Occipital lobe (tissue), 2 donors: ENCODE results near the gene VASP. TPM values are rescaled to one million over a fixed set of nuclear protein-coding genes. Genes with fewer than 3 reads are reported as not detected.

Source experiments
- DNase-seq: peaks from one replicate; lab custom pipeline; 2025; lab: John Stamatoyannopoulos, UW
- total RNA-seq: library from RNA; depleted of rRNA; stranded (reverse); fragments of >200 nt; gene quantifications from one replicate; pipeline ENCODE4 v1.2.3, GENCODE V29; 2014

The VASP gene
- total RNA-seq, 1 donor from 2014 or later, result 8.4 TPM

DNA sequence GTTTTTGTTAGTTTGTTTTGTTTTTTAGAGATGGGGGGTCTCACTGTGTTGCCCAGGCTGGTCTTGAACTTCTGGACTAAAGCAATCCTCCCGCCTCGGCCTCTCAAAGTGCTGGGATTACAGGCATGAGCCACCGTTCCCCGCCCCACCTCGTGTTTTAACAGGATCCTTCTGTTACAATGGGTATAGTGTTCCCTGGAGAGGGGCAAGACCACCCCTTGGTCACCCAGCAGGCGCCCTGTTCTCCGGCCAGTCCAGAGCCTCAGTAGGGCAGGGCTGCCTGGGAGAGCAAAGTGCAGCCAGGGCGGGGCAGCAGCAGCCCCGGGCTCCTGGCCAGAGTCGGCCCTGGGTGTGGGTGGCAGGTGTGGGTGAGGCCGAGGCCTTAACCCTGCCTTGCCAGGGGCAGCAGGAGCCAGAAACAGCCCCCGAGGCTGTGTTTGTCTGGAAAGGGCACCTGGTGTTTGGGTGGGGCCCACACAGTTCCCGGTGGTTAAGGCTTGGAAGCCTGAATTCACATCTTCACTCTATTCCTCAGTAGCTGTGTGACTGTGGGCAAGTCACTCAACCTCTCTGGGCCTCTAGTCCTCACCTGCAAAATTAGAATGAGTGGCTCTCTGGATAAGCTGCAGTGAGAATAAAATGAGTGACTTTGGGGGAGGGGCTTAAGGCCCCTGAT, 7.2 kb downstream of the VASP start:
- no peak for DNase-seq

DNA sequence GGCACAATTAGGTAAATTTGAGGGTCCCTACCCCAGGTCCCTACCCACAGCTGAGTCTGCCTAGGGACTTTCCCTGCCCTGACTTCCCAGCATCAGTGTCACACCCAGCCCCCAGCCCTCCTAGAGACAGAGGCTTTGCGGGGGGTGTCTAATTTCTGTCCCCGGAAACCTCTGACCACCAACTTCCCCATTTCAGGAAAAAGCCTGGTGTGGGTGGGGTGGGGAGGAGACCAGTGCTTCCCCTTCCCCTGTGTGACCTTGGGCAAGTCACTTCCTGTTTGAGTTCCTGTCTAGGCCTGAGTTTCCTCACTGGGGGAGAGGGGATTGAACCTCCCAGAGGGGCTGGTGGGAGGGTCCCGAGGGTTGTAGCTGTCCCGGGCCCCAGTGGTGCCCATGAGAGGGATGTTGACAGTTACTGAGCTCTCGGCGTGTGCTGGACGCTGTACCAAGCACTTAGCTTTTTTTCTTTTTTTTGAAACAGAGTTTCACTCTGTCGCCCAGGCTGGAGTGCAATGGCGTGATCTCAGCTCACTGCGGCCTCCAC, 7.9 kb downstream of the VASP start:
- DNase-seq, result no peak

DNA sequence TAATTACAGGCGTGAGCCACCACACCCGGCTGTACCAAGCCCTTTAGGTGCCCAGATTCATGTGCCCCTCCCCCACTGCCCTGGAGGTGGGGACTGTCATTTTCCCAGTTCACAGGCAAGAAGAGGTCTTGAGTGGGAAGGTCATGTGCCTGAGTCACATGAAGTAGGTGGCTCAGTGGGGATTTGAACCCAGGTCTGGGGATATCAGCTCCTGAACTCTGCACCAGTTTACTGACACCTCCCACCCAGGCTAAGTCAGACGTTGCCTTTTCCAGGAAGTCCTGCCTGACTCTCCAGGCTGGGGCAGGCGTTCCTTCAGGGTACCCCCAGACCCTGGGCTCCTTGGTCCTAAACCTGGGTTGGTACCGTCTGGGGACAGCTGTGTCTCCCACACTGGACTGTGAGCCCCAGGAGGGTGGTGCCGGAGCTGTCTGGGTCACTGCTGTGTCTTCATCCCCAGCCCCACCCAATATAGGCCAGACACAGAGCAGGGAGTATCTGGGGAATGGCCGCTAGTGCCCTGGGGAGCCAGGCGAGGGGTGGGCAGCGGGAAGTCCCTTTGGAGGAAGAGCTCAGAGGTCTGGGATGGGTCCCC, 8.6 kb downstream of the VASP start:
- no peak for DNase-seq

DNA sequence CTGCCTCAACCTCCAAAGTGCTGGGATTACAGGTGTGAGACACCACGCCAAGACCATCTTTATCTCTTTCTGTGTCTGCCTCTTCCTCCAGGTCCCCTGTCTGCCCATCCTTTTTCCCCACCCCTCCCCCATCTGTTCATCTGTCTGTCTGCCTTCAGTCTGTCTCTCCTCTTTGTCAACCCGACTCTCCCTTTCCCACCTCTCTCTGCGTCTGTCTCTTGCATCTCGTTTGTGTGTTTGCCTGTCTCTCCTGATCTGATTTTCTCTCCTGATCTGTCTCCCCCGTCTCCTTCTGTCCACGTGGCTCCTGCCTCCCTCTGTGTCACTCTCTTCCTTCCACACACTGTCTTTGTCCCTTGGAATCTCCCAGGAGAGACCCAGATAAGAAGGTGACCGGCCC, 10.0 kb downstream of the VASP start:
- no peak for DNase-seq

DNA sequence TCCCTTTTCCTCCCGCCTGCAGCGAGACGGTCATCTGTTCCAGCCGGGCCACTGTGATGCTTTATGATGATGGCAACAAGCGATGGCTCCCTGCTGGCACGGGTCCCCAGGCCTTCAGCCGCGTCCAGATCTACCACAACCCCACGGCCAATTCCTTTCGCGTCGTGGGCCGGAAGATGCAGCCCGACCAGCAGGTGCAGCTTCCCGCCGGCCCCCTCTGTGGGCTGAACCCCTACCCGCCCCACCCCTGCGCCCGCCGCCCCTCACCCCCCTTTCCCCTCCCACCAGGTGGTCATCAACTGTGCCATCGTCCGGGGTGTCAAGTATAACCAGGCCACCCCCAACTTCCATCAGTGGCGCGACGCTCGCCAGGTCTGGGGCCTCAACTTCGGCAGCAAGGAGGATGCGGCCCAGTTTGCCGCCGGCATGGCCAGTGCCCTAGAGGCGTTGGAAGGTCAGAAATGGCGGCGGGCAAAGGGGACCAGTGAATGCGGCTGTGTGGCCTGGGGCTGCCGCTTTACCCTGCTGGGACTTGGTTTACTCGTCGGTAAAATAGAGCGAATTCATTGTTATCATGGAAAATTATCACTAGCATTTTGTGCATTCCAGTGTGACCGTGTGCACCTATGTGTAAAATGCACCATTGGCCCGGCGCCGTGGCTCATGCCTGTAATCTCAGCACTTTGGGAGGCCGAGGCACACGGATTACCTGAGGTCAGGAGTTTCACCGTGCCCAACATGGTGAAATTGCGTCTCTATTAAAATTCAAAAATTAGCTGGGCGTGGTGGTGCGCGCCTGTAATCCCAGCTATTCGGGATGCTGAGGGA, 10.6 kb downstream of the VASP start:
- DNase-seq, result no peak

DNA sequence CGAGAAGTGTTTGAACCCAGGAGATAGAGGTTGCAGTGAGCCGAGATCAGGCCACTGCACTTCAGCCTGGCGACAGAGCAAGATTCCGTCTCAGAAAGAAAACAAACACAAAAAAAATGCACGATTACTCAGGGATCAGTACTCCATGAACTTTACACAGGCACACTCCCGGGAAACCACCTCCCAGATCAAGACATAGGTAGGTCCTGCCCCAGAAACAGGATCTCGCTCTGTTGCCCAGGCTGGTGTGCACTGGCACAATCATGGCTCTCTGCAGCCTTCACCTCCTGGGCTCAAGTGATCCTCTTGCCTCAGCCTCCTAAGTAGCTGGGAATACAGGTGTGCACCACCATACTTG, 11.2 kb downstream of the VASP start:
- DNase-seq, result no peak

DNA sequence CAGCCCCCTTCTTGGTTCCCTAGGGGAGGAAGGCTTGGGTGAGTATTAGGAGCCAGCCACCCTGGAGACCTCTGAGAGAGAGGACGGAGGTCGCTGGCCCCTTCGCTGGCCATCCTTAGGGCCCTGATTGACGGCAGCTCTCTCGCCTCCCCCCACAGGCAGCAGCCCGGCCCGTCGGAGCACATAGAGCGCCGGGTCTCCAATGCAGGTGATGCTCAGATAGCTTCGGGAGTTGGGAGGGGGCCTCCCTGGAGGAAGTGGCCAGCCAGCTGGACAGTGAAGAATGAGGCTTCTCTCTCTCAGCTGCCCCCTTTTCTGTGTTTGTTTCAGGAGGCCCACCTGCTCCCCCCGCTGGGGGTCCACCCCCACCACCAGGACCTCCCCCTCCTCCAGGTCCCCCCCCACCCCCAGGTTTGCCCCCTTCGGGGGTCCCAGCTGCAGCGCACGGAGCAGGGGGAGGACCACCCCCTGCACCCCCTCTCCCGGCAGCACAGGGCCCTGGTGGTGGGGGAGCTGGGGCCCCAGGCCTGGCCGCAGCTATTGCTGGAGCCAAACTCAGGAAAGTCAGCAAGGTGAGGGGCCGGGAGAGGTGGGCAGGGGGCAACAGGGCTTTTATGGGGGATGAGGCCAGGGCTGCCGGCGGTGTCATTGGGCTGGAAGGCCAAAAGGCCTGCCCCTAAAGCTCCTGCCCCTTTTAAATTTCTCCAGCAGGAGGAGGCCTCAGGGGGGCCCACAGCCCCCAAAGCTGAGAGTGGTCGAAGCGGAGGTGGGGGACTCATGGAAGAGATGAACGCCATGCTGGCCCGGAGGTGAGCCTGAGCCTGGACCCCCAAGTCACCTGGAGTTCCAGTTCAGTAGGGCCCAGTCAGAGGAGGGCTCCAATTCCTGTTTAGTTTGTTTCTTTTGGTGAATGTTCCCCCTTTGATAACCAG, 15.0 kb downstream of the VASP start:
- DNase-seq, result no peak

DNA sequence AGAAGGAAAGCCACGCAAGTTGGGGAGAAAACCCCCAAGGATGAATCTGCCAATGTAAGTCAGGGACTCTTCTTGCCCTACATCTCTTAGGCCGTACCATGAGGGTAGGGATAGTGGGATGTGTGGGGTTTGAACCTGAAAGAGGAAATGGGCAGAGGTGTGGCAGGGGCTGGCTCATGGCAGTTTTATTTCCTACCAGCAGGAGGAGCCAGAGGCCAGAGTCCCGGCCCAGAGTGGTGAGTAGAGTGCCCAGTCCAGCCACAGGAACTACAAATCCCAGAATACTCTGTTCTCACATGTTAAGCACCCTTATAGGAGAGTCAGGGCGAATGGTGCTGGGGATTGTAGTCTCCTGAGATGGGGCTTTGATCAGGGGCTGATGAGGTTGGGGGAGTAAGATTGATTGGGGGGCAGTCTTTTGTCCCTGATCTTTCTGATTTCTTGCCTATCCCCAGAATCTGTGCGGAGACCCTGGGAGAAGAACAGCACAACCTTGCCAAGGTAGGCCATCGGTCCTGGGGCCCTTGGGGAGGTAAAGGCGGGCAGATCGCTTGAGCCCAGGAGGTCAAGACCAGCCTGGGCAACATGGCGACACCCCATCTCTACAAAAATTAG, 16.5 kb downstream of the VASP start:
- peak; percentile 65 for DNase-seq

DNA sequence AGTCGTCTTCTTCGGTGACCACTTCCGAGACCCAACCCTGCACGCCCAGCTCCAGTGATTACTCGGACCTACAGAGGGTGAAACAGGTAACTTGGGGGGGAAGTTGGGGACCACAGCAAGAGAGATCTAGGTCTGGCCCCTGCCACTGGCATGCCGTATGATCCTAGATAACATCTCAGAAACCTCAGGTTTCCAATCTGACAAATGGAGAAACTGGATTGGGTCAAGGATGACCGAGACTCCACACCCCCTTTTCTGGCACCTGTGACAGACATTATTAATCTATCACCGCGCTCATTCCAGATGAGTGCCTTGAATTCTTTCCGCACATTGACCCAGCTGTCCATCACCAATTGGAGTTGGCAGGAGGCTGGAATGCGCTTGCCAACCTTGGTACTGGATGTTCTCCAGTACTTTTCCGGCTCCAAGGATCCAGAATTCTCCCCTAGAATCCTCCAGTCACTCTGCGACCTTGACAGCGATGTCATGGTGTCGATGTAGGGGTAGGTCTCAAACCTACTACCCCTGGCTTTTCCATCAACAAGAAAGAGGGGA, 17.4 kb downstream of the VASP start:
- no peak for DNase-seq

DNA sequence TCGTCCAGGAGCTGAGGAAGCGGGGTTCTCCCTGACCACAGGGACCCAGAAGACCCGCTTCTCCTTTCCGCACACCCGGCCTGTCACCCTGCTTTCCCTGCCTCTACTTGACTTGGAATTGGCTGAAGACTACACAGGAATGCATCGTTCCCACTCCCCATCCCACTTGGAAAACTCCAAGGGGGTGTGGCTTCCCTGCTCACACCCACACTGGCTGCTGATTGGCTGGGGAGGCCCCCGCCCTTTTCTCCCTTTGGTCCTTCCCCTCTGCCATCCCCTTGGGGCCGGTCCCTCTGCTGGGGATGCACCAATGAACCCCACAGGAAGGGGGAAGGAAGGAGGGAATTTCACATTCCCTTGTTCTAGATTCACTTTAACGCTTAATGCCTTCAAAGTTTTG, 18.9 kb downstream of the VASP start:
- DNase-seq, result peak; percentile 29

DNA sequence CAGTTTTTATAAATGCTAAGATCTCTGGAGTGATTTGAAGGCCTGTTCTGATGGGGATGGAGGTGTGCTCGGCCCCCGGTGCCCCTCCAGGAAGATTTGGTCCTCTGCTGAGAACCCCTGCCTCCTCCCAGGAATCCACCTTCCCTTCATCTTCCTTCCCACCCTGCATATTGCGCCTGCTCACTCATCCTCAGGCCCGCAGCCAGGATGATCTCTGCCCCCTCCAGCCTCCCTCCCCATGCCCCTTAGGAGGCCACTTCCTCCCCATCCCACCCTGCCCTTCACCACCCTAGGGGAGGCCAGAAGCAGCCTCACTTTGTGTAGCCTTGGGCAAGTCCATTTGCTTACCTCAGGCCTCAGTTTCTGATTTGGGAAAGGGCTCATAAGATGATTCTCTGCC, 19.7 kb downstream of the VASP start:
- DNase-seq, result no peak

DNA sequence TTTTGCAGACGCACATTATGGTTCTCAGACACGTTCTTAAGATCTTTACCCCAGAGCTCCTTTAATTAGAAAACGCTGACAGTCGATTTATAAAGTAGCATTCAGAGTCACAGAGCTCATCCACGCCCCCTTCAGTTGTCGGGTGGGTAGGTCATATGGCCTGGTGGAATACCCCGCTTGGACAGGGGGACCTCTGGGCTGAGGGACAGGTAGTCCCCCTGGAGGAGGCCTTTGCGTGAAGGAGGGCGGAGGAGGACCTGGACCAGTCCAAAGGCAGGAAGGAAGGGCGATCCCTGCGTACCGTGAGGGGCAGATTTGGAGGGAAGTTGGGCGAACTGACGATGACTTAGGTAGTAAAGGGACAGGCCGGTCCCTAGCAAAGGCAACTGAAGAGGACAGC, 20.5 kb downstream of the VASP start:
- DNase-seq, result no peak

DNA sequence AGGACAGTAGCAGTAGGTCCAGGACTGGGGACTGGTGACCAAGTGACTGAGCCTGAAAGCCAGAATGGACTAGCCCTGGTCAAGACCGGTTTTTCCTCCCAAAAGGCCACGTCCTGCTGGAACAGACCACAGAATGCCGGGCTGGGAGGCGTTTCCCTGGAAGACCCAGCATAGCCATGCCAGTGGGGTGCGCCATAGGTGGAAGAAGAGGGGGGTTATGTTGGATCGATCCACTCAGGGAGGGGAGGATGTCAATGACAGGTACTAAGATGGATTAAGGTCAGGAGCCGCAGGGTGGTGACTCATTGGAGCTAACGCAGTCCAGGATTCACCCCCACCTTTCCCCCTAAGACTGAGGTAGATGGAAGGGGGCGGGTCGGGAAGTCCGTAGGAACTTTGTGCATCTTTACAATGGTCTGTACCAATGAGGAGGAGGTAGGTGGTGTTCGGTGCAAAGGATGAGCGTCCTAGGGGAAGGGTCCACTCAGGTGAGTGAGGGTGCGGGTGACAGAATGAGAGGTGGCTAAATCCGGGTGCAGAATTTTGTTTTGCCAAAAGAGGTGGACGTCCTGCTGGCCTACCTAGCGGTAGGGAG, 21.0 kb downstream of the VASP start:
- DNase-seq, result no peak

DNA sequence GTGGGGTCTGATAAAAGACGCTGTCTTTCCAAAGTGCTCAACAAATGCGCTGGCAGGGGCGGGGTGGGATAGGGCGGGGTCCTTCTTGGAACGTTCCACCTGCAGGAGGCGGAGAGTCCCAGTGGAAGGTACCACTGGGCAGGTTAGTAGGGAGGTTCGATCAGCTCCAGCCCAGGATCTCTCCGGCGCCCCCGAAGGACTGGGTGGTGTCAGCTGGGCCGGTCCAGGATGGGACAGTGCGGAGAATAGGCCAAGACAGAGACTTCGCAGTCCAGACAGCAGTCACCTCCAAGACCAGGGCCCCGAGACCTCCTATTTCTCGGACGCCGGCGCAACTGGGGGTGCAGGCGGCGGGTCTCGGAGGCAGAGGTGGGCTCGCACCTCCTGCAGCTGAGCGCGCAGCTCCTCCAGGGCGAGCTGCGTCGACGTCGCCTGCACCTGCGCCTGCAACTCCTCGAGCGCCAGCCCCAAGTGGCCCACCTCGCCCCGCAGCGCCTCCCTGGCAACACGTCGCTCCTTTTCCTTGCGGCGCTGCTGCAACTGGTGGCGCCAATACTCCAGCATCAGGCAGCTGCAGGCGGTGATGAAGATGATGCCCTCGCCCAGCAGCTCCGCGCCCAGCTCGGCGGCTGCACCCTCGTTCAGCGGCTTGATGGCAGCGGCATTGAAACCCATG, 21.6 kb downstream of the VASP start:
- DNase-seq, result peak; percentile 60

DNA sequence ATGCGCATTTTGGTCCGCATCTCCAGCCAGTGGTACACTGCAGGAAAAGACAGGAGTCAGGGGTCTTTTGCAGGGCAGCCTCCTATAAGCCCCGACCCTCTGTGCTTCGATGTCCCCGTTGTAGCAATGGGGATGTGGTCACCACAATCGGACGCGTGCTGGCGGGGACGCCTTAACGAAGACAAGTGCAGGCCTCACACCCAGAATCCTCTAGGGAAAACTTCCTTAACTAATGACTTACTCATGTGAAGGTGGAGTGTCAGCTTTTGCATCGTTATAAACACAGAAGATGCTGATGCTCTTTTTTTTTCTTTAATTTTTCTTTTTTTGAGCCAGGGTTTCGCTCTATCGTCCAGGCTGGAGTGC, 22.1 kb downstream of the VASP start:
- DNase-seq, result no peak

DNA sequence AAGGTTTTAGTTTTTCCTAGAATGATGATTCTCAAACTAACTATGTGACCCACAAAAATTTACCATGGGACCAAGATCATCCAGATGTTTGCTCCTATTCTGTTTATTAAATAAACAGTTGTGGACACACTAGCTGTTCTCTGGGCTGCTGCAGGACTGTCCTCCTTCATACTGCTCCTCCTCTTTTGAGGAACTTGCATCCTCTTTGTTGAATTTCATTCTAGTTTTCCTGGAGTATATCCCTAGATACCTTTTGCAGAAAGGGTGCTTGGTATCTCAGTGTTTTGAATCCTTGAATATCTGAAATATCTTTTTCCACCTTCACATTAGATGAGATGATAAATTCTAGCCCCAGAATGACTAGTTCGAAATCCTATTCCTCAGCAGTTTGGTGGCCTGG, 24.1 kb downstream of the VASP start:
- no peak for DNase-seq

DNA sequence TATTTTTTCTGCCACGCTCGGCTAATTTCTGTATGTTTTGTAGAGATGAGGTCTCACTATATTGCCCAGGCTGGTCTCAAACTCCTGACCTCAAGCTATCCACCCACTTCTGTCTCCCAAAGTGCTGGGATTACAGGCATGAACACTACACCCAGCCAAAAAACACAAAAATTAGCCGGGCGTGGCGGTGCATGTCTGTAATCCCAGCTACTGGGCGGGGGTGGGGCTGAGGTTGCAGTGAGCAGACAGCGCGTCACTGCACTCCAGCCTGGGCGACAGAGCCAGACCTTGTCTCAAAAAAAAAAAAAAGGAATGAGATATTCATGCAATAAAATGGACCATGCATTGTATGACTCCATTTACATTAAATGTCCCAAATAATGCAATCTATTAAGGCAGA, 32.2 kb downstream of the VASP start:
- no peak for DNase-seq

DNA sequence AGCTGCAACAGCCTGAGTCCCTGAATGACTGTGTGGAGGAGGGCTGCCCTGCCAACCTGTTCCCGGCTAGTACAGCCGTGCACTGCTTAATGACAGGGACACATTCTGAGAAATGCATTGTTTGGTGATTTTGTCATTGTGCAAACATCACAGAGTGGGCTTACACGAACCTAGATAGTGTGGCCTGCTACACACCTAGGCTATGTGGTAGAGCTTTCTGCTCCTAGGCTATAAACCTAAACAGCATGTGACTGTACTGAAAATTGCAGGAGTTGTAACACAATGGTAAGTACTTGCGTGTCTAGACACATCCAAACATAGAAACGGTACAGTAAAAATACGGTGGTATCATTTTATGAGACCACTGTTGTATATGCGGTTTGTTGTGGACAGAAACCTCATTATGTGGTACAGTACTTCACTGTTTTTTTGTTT, 35.0 kb downstream of the VASP start:
- no peak for DNase-seq

DNA sequence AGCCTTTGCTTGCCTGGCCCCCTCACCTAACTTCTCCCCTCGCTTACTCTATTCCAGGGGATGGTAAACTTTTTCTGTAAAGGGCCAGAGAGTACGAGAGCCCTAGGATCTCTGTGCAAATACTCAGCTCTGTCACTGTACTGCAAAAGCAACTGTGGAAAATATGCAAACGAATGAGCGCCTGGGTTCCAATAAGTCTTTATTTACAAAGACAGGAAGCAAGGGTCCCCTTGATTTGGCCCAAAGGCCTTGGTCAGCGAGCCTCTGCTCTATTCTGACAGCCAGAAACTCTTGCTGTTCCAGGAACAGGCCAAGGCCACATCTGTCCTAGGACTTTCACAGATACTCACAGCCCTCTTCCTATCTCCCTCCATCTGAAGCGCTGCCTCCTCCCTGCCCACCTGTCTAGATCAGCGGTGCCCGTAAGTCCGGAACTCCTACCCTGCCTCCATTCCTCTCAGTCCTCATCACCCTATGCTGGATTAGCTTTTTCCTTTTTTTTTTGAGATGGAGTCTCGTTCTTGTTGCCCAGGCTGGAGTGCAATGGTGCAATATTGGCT, 40.0 kb downstream of the VASP start:
- no peak for DNase-seq
